Vagina (tissue), 2 donors: ENCODE data around the gene ZNF358. TPM values are rescaled to one million over a fixed set of nuclear protein-coding genes. Genes with fewer than 3 reads are reported as not detected.

Source experiments
- DNase-seq, 2 donors: peaks; one replicate each; pipeline ENCODE4 v3.0.0-alpha.2; 2017; ENCODE audit errors: extremely low spot score in 2 of 2
- H3K27ac ChIP-seq: fragments of 200-600 bp; sonication (generic); one replicate; pipeline ENCODE4 v1.5.1; 2019
- H3K27me3 ChIP-seq: fragments of 200-600 bp; sonication (generic); one replicate; pipeline ENCODE4 v1.5.1; 2019
- H3K36me3 ChIP-seq, 2 donors: fragments of 200-600 bp; sonication (generic); one replicate each; pipeline ENCODE4 v1.5.1; 2017 to 2019
- H3K4me1 ChIP-seq: fragments of 200-600 bp; sonication (generic); one replicate; pipeline ENCODE4 v1.5.1; 2019
- H3K4me3 ChIP-seq, 2 donors: fragments of 200-600 bp; sonication (generic); 1 replicate in 1 of 2; 2 replicates in 1 of 2; pipeline ENCODE4 v1.5.1; 2016 to 2019
- H3K9me3 ChIP-seq: fragments of 200-600 bp; sonication (generic); one replicate; pipeline ENCODE4 v1.5.1; 2019
- CTCF ChIP-seq, 3 experiments: fragments of 450-650 bp in 2 of 3; fragments of 200-600 bp in 1 of 3; sonication (generic) in 1 of 3; IDR thresholded peaks; one replicate each; pipeline ENCODE4 v1.5.1; 2017 to 2019; ENCODE audit warnings: antibody characterized with exemption in 3 of 3, mild to moderate bottlenecking in 2 of 3, moderate library complexity in 2 of 3
- POLR2A ChIP-seq, 2 donors: fragments of 450-650 bp; IDR thresholded peaks; one replicate each; pipeline ENCODE4 v1.6.1; 2017; ENCODE audit warnings: antibody characterized with exemption in 2 of 2, mild to moderate bottlenecking in 2 of 2, moderate library complexity in 2 of 2
- POLR2AphosphoS5 ChIP-seq, 2 donors: sonication (generic); formaldehyde crosslinking; IDR thresholded peaks; one replicate each; pipeline ENCODE4 v1.9.0; 2017; ENCODE audit warnings: antibody characterized with exemption in 2 of 2, mild to moderate bottlenecking in 2 of 2, low read depth in 1 of 2; ENCODE audit not compliant: insufficient read depth in 1 of 2
- intact Hi-C: fragments of 100-400 bp; cut with DNase I; formaldehyde crosslinking; loops from one replicate; pipeline ENCODE4 v1.15.1; 2023
- total RNA-seq: library from RNA; depleted of rRNA; stranded (reverse); fragments of >200 nt; gene quantifications from one replicate; pipeline ENCODE4 v1.2.3, GENCODE V29; 2016

ZNF358 gene
- total RNA-seq, 1 donor from 2014 or later, result 87.4 TPM

GRCh38 chr19:7515110-7515644, 726 bp upstream of the ZNF358 start:
- TF ChIP-seq POLR2A (IDR thresholded peaks at IDR 0.05) (no peak), CTCF (IDR thresholded peaks at IDR 0.05) (no peak), POLR2AphosphoS5 (IDR thresholded peaks at IDR 0.05; ENCODE audit: insufficient read depth in 1 of 2, low read depth in 1 of 2) (peak in 1 of 2 donors; percentile 68)
- DNase-seq, result no peak
- peaks cover 13% of the 10 kb centered on the region for H3K4me1 ChIP-seq
- peaks cover 0 to 5% of the 10 kb centered on the region in 2 donors for H3K36me3 ChIP-seq
- intact Hi-C loops, result no loop called here
- peak overlapping the region; percentile 83 to 88 for H3K4me3 ChIP-seq
- H3K27me3 ChIP-seq, result no peaks in the 10 kb centered on the region
- H3K27ac ChIP-seq, result peak overlapping the region; percentile 95
- no peaks in the 10 kb centered on the region for H3K9me3 ChIP-seq

GRCh38 chr19:7516333-7516732, 430 bp downstream of the ZNF358 start:
- peak overlapping the region; percentile 83 to 88 for H3K4me3 ChIP-seq
- DNase-seq, result no peak
- no peak for TF ChIP-seq POLR2A (IDR thresholded peaks at IDR 0.05)
- no peak for TF ChIP-seq POLR2AphosphoS5 (IDR thresholded peaks at IDR 0.05; ENCODE audit: insufficient read depth in 1 of 2, low read depth in 1 of 2)
- TF ChIP-seq CTCF (IDR thresholded peaks at IDR 0.05), result no peak
- H3K4me1 ChIP-seq, result peaks cover 13% of the 10 kb centered on the region
- intact Hi-C loops, result no loop called here
- H3K27ac ChIP-seq, result peak overlapping the region; percentile 95
- H3K9me3 ChIP-seq, result no peaks in the 10 kb centered on the region
- H3K36me3 ChIP-seq, result peaks cover 0 to 7% of the 10 kb centered on the region in 2 donors
- H3K27me3 ChIP-seq, result no peaks in the 10 kb centered on the region

- intact Hi-C loops, result no loop called here
- H3K27ac ChIP-seq, result peak overlapping the region; percentile 95
- DNase-seq, result no peak
Measured at GRCh38 chr19:7516878-7517277, 975 bp downstream of the ZNF358 start.

GRCh38 chr19:7519361-7520130, 3.6 kb downstream of the ZNF358 start:
- no peak for TF ChIP-seq POLR2A (IDR thresholded peaks at IDR 0.05)
- no peak for TF ChIP-seq POLR2AphosphoS5 (IDR thresholded peaks at IDR 0.05; ENCODE audit: insufficient read depth in 1 of 2, low read depth in 1 of 2)
- no peak for TF ChIP-seq CTCF (IDR thresholded peaks at IDR 0.05)
- Histone ChIP-seq H3K9me3 (no peaks in the 10 kb centered on the region), H3K4me1 (peaks cover 37% of the 10 kb centered on the region), H3K4me3 (no peak overlapping the region), H3K36me3 (peaks cover 0 to 7% of the 10 kb centered on the region in 2 donors), H3K27me3 (no peaks in the 10 kb centered on the region), H3K27ac (no peak overlapping the region)
- no peak for DNase-seq
- intact Hi-C loops, result loop anchor here (1.0 to 10.0 kb wide), 2 partner anchors 13 to 125 kb away; no protein-coding TSS in a partner anchor

More at GRCh38 chr19:7516878-7517277, 975 bp downstream of the ZNF358 start:
- Histone ChIP-seq H3K4me3 (peak overlapping the region; percentile 83 to 88), H3K36me3 (peaks cover 0 to 7% of the 10 kb centered on the region in 2 donors), H3K27me3 (no peaks in the 10 kb centered on the region), H3K9me3 (no peaks in the 10 kb centered on the region), H3K4me1 (peaks cover 17% of the 10 kb centered on the region)
- TF ChIP-seq POLR2A (IDR thresholded peaks at IDR 0.05) (no peak), CTCF (IDR thresholded peaks at IDR 0.05) (no peak), POLR2AphosphoS5 (IDR thresholded peaks at IDR 0.05; ENCODE audit: insufficient read depth in 1 of 2, low read depth in 1 of 2) (no peak)
